ENCODE measurements around the gene JPH4. TPM values are rescaled to one million over a fixed set of nuclear protein-coding genes. Genes with fewer than 3 reads are reported as not detected.

Gene JPH4
- polyA plus RNA-seq, 1 of the 3 experiments (the other 2 are of a cell fraction): 8.7 TPM

DNA sequence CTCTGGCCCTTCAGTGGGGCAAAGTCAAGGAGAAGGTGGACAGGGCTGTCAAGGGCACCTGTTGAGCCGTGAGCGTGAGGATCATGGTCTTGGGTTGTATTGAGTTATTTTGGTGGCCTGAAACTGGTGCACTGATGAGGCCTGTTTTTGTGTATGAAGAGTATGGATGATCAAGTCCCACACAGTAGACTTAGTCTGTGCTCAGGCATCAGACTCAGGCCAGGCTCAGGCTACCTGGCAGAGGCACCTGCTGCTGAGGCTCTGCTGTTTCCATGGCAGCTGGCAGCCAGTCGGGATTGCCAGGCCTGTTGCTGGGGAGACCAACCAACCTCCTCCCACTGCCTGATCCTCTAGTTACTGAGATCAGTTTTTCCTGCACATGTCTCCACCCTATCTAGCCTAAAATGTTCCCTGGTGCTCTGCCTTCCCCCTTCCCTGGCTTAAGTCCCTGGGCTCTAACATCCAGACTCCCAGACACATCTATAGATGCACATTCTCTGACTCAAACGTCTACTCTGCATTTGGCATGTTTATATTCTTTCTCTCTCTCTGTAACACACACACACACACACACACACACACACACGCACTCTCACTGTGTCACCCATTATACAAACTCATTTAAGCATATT is 5.1 kb downstream of the JPH4 start:
- no peak overlapping the region for H3K4me3 ChIP-seq (ENCODE audit: low read depth in 2 of 2, low read length in 1 of 2)
- H3K9me3 ChIP-seq: no peaks in the 10 kb centered on the region
- H3F3A ChIP-seq (replicated peaks; ENCODE audit: insufficient read depth): peaks cover 8% of the 10 kb centered on the region
- H3K79me2 ChIP-seq (ENCODE audit: insufficient read depth): no peaks in the 10 kb centered on the region
- H3K9me2 ChIP-seq: no peaks in the 10 kb centered on the region
- TF ChIP-seq ELF1 (IDR thresholded peaks at IDR 0.05): no peak
- TF ChIP-seq, protein P1, sequence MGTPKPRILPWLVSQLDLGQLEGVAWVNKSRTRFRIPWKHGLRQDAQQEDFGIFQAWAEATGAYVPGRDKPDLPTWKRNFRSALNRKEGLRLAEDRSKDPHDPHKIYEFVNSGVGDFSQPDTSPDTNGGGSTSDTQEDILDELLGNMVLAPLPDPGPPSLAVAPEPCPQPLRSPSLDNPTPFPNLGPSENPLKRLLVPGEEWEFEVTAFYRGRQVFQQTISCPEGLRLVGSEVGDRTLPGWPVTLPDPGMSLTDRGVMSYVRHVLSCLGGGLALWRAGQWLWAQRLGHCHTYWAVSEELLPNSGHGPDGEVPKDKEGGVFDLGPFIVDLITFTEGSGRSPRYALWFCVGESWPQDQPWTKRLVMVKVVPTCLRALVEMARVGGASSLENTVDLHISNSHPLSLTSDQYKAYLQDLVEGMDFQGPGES (IDR thresholded peaks at IDR 0.05; ENCODE audit: low read depth, low read length): no peak
- TF ChIP-seq EP300 (IDR thresholded peaks at IDR 0.05; ENCODE audit: borderline replicate concordance in 1 of 2, low read depth in 1 of 2, low read length in 1 of 2): no peak
- no peak for TF ChIP-seq SIN3A (IDR thresholded peaks at IDR 0.05; ENCODE audit: borderline replicate concordance, low read depth, low read length)
- TF ChIP-seq MXI1 (IDR thresholded peaks at IDR 0.05; ENCODE audit: low read depth, low read length): no peak
- no peak for TF ChIP-seq MEF2A (IDR thresholded peaks at IDR 0.05; ENCODE audit: borderline replicate concordance, low read depth)
- no peak for TF ChIP-seq SMC3 (IDR thresholded peaks at IDR 0.05; ENCODE audit: low read depth, low read length)
- TF ChIP-seq NFIC (IDR thresholded peaks at IDR 0.05; ENCODE audit: borderline replicate concordance): no peak
- no peak for TF ChIP-seq FOXM1 (IDR thresholded peaks at IDR 0.05; ENCODE audit: low read depth)
- TF ChIP-seq FOXJ3 (CRISPR knock-in tag; IDR thresholded peaks at IDR 0.05): no peak
- DNase-seq: peak; percentile 3
- H3K9ac ChIP-seq: no peak overlapping the region
- no peak overlapping the region for H3K4me2 ChIP-seq
- ChIA-PET POLR2A (no interaction called here), CTCF (interaction anchor here (1.6 to 7.9 kb wide), 2 partner anchors 10 to 15 kb away, joined by 8 to 67 read pairs; partner anchors contain the start of gene THTPA)
- H4K20me1 ChIP-seq (ENCODE audit: insufficient read depth): no peaks in the 10 kb centered on the region
- WGBS (ENCODE audit: low lambda C conversion rate): 76% methylated on average over 2 of the region's 5 CpGs
- H3K4me1 ChIP-seq (ENCODE audit: control insufficient read depth in 1 of 2, insufficient read depth in 2 of 2, low read depth in 1 of 2, low read length in 1 of 2): peaks cover 0 to 32% of the 10 kb centered on the region in 2 experiments; a peak in 1 of 4 replicates
- H3K36me3 ChIP-seq (replicated peaks in 1 of 2; ENCODE audit: control insufficient read depth in 1 of 2, insufficient read depth in 2 of 2, low read length in 1 of 2): no peaks in the 10 kb centered on the region
- no peak overlapping the region for H3K27ac ChIP-seq (ENCODE audit: low read depth in 2 of 2, low read length in 1 of 2)
- H3K27me3 ChIP-seq (ENCODE audit: insufficient read depth): no peaks in the 10 kb centered on the region
- no peak overlapping the region for H2AFZ ChIP-seq (ENCODE audit: low read depth)

DNA sequence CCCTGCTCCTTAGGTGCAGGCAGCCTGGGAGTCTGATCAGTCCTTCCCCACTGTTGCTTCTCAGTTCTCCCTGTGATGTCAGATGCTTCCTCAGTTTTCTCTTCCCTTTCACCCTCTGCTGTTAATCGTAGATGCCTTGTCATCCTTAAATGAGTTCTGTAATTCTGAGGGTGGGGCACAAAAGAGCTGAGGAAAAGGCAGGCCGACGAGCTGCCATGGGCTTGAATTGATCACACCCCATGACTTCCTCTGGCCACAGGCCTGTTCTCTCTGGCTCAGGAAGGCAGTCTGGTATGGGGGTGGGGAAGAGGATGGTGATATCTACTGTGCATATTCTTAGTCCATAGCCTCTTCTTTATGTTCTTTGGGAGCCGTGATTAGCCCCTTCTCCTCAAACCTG is 5.8 kb downstream of the JPH4 start:
- no peaks in the 10 kb centered on the region for H3K27me3 ChIP-seq (ENCODE audit: insufficient read depth)

More for the DNA sequence above, 5.8 kb downstream of the JPH4 start:
- H3K79me2 ChIP-seq (ENCODE audit: insufficient read depth): no peaks in the 10 kb centered on the region
- H3K4me1 ChIP-seq (ENCODE audit: control insufficient read depth in 1 of 2, insufficient read depth in 2 of 2, low read depth in 1 of 2, low read length in 1 of 2): peaks cover 0 to 37% of the 10 kb centered on the region in 2 experiments; a peak in 1 of 4 replicates
- CTCF ChIA-PET: interaction anchor here (0.7 to 7.9 kb wide), 3 partner anchors 9 to 14 kb away, joined by 3 to 67 read pairs (median 8); partner anchors contain the start of gene THTPA
- no peaks in the 10 kb centered on the region for H3K36me3 ChIP-seq (replicated peaks in 1 of 2; ENCODE audit: control insufficient read depth in 1 of 2, insufficient read depth in 2 of 2, low read length in 1 of 2)
- no peak for DNase-seq
- H3K27ac ChIP-seq (ENCODE audit: low read depth in 2 of 2, low read length in 1 of 2): no peak overlapping the region; a peak in 1 of 4 replicates
- no peak overlapping the region for H3K4me3 ChIP-seq (ENCODE audit: low read depth in 2 of 2, low read length in 1 of 2)
- peaks cover 8% of the 10 kb centered on the region for H3F3A ChIP-seq (replicated peaks; ENCODE audit: insufficient read depth)
- 76% methylated on average over 4 of the region's 4 CpGs for WGBS (ENCODE audit: low lambda C conversion rate)
- no peaks in the 10 kb centered on the region for H3K9me2 ChIP-seq
- no peaks in the 10 kb centered on the region for H3K9me3 ChIP-seq
- no peak overlapping the region for H3K4me2 ChIP-seq
- POLR2A ChIA-PET: no interaction called here
- TF ChIP-seq RAD21 (IDR thresholded peaks at IDR 0.05; ENCODE audit: low read length): no peak
- no peak for TF ChIP-seq RFX5 (IDR thresholded peaks at IDR 0.05; ENCODE audit: low read length)
- TF ChIP-seq TAF1 (IDR thresholded peaks at IDR 0.05; ENCODE audit: borderline replicate concordance, low read depth, low read length): no peak
- TF ChIP-seq, protein P1 (IDR thresholded peaks at IDR 0.05; ENCODE audit: low read depth, low read length): no peak
- TF ChIP-seq ELF1 (IDR thresholded peaks at IDR 0.05): no peak
- no peak for TF ChIP-seq GABPA (IDR thresholded peaks at IDR 0.05; ENCODE audit: low read depth)
- TF ChIP-seq, protein P2, sequence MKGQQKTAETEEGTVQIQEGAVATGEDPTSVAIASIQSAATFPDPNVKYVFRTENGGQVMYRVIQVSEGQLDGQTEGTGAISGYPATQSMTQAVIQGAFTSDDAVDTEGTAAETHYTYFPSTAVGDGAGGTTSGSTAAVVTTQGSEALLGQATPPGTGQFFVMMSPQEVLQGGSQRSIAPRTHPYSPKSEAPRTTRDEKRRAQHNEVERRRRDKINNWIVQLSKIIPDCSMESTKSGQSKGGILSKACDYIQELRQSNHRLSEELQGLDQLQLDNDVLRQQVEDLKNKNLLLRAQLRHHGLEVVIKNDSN (IDR thresholded peaks at IDR 0.05; ENCODE audit: borderline replicate concordance, low read depth): no peak
- TF ChIP-seq, protein P3, sequence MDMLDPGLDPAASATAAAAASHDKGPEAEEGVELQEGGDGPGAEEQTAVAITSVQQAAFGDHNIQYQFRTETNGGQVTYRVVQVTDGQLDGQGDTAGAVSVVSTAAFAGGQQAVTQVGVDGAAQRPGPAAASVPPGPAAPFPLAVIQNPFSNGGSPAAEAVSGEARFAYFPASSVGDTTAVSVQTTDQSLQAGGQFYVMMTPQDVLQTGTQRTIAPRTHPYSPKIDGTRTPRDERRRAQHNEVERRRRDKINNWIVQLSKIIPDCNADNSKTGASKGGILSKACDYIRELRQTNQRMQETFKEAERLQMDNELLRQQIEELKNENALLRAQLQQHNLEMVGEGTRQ (IDR thresholded peaks at IDR 0.05; ENCODE audit: borderline replicate concordance, low read depth, low read length): no peak
- TF ChIP-seq SIN3A (IDR thresholded peaks at IDR 0.05; ENCODE audit: borderline replicate concordance, low read depth, low read length): no peak
- no peak for TF ChIP-seq TEAD4 (IDR thresholded peaks at IDR 0.05; ENCODE audit: borderline replicate concordance, insufficient read depth)
- TF ChIP-seq, protein P4, sequence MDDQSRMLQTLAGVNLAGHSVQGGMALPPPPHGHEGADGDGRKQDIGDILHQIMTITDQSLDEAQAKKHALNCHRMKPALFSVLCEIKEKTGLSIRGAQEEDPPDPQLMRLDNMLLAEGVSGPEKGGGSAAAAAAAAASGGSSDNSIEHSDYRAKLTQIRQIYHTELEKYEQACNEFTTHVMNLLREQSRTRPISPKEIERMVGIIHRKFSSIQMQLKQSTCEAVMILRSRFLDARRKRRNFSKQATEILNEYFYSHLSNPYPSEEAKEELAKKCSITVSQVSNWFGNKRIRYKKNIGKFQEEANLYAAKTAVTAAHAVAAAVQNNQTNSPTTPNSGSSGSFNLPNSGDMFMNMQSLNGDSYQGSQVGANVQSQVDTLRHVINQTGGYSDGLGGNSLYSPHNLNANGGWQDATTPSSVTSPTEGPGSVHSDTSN (IDR thresholded peaks at IDR 0.05): no peak
- no peak for TF ChIP-seq GATA2 (CRISPR knock-in tag; IDR thresholded peaks at IDR 0.05)
- no peak for TF ChIP-seq MEF2A (IDR thresholded peaks at IDR 0.05; ENCODE audit: borderline replicate concordance, low read depth)
- no peak for TF ChIP-seq CHD2 (IDR thresholded peaks at IDR 0.05; ENCODE audit: low read length, partially characterized antibody)
- no peak for TF ChIP-seq RCOR1 (IDR thresholded peaks at IDR 0.05; ENCODE audit: low read length)
- no peak for TF ChIP-seq SMC3 (IDR thresholded peaks at IDR 0.05; ENCODE audit: low read depth, low read length)
- no peak for TF ChIP-seq NRF1 (IDR thresholded peaks at IDR 0.05; ENCODE audit: low read depth, low read length)
- no peak for TF ChIP-seq JUND (IDR thresholded peaks at IDR 0.05)
- TF ChIP-seq NFIC (IDR thresholded peaks at IDR 0.05; ENCODE audit: borderline replicate concordance): no peak
- no peaks in the 10 kb centered on the region for H4K20me1 ChIP-seq (ENCODE audit: insufficient read depth)
- H3K9ac ChIP-seq: no peak overlapping the region
- no peak overlapping the region for H2AFZ ChIP-seq (ENCODE audit: low read depth)
